GM08714 (cell line): ENCODE measurements around the gene STEAP1B.
"Not testable (repeated sequence)": the region's sequence is repeated elsewhere in the genome, so short reads cannot be mapped to it uniquely, and the experiment has no call there.

Experiments used
- H3K4me3 ChIP-seq: fragments of 200-500 bp; sonication (Bioruptor generic); 2 replicates; pipeline ENCODE4 v1.5.1; 2014; ENCODE audit warnings: mild to moderate bottlenecking, low read length, inconsistent platforms
- ZNF274 ChIP-seq: IDR thresholded peaks from 2 replicates; pipeline ENCODE4 v1.6.1; 2012; ENCODE audit warnings: mild to moderate bottlenecking, low read depth, low read length

Gene STEAP1B

DNA sequence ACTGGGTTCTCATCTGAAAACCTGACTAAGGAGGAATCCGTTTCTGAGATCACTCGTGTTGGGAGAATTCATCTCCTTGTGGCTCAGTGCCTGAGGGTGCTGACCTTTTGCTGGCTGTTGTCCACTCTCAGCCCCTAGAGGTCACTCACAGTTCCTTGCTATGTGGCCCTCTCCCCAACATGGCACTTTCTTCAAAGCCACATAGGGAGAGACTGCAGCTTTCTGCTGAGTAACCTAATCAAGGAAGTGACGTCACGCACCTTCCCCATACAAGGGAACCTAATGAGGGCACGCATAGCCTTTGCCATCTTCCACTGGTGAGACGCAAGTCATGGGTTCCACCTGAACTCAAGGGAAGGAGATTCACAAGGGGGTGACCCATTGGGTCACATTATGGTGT, 23.2 kb downstream of the STEAP1B start:
- no peak for TF ChIP-seq ZNF274
- H3K4me3 ChIP-seq: no peak overlapping the region

DNA sequence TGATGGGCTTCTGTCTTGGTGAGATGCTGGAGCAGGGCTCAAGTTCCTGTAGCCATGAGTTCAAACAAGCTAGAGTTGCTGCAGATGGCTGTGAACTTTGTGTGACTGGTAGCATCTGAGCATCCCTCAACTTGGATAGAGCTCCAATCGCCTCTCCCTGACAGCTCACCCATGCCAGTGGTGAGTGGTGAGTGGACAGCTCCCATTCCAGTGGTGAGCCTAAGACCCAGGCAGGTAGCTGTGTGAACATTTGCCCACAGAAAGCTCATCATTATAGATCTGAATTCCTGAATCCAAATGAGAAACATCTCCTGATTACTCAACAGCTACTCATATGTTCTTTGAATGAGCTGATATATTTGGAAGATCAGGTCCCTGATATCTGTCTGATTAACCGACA, 25.3 kb downstream of the STEAP1B start:
- no peak overlapping the region for H3K4me3 ChIP-seq
- TF ChIP-seq ZNF274: no peak

DNA sequence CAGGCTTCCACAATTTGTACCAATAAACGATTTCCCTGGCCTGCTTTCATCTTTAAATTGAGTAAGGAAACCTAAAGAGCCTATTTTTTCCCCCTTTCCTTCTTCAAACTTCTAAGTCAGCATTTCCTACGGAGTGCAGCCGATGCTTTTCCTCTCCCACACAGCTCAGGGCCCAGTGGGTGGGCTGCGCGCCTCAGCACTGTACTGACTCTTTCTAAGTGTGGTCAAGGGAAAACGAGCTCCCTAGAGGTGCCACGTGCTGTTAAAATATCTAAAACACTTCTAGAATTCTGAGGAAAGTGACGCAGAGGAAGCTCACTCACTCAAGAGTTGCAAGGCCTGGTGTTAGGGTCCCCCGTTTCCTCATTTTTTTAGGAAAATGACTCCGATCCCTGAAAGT, 29.0 kb downstream of the STEAP1B start:
- no peak overlapping the region for H3K4me3 ChIP-seq
- TF ChIP-seq ZNF274: no peak

DNA sequence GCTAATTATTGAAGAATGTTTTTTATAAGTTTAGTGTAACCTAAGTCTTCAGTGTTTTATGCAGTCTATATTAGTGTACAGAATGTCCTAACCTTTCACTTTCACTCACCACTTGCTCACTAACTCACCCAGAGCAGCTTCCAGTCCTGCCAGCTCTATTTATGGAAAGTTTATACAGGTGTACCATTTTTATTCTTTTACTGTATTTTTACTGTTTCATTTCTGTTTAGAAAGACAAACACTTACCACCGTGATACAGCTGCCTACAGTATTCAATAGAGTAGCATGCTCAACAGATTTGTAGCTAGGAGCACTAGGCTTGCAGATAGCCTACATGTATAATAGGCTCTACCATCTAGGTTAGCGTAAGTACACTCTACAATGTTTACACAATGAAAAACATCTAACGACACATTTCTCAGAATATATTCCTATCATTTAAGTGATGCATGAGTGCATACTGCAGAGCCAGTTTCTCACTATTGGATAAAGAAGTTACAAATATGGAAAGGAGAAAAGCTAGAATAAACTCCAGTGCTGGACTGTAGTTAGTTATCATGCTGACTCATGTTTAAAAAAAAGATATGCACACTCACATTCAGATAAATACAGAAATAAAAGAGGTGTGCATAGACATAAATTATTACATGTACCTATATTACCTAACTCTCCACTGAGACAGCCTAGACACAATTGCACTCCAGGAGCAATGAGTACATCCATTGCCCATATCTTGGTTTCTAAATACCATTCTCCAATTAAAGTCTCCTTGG, 30.4 kb downstream of the STEAP1B start:
- H3K4me3 ChIP-seq: no peak overlapping the region
- TF ChIP-seq ZNF274: no peak

DNA sequence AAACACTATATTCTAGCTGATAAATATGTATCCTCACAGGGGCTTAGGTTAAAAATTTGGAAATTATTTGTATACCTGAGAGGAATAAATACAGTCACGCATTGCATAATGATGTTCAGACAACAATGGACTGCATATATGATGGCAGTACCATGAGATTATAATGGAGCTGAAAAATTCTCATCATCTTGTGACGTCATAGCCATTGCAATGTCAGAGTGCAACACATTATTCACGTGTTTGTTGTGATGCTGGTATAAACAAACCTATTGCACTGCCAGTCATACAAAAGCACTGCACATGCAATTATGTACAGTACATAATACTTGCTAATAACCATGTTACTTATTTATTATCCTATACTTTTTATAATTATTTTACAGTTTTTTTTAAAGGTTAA, 31.4 kb downstream of the STEAP1B start:
- no peak overlapping the region for H3K4me3 ChIP-seq
- no peak for TF ChIP-seq ZNF274

DNA sequence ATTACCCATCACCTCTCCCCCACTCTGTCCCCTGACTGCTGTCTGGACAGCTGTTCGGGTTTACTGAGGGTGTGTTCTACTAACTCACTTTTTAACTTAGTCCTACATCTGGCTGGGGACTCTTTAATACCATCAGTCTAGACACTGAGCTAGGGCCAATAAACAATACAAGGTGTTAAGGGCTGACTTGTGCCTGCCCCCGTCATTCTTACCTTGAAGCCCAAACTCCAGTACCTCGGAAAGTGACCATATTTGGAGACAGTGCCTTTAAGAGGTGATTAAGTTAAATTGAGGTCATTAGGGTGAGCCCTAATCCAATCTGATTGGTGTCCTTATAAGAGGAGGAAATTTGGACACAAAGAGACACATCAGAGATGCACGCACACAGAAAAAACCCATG, 35.7 kb downstream of the STEAP1B start:
- no peak overlapping the region for H3K4me3 ChIP-seq
- TF ChIP-seq ZNF274: no peak

DNA sequence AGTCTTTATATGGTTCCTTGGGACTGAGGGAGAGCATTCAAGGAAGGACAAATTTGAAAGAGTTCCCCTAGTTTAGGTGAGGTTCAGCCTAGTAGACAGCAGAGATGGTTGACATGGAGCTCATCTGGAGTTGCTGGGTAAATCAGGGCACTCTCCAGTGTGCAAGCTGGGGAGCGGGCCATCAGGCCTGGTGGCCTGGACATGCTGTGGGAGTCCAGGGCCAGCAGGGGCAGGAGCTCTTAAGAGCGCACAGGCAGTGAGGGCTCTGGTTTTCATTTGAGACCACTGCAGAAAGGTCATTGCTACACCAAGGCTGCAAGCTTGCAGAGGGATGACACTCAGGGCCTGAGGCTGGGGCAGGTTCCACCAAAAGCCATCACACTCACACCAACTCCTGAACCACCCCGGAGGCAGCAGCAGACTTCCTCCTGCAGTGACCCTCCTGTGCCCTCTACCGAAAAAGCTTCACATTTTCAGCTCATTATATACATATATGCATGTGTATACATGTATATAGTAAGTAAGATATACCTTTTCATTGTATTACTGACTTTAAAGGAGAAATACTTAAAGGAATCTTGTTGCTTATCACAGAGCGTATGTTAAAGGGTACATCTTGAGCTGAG, 39.5 kb downstream of the STEAP1B start:
- no peak overlapping the region for H3K4me3 ChIP-seq
- no peak for TF ChIP-seq ZNF274

DNA sequence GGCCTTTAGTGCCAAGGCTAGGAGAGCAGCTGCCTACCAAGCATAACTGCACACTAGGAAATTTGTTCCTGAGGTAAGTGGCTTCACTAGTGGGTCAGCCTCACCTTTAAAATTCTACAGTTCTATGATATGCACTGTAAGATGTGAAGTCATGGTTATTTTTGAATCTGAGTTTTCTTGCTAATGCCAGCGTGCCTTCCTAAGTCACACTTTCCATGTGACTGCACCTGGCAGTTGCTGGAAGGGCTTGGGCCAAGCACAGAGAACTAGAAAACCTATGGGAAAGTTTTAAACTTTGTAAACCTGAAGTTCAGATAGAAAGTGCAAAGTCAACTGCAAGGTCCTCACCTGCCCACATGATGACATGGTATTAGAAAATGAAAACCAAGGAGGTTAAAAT, 42.5 kb downstream of the STEAP1B start:
- no peak overlapping the region for H3K4me3 ChIP-seq
- TF ChIP-seq ZNF274: no peak

DNA sequence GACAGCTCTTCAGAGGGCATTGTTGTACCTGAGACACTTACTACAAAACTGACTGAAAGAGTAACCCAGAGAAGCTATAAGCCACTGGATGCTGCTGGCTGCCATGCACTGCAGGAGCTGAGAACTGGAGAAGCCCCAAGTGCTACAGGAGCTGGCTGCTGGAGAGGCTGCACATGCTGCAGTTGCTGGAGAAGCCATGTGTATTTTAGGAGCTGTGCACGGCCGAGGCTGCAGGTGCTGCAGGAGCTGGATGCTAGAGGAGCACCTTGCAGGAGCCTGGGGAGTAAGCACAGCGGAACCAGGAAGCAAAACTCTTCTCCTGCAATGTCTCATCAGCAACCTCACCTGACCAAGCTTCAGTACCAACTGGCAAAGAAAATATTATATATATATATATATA, 45.5 kb downstream of the STEAP1B start:
- TF ChIP-seq ZNF274: no peak
- no peak overlapping the region for H3K4me3 ChIP-seq

DNA sequence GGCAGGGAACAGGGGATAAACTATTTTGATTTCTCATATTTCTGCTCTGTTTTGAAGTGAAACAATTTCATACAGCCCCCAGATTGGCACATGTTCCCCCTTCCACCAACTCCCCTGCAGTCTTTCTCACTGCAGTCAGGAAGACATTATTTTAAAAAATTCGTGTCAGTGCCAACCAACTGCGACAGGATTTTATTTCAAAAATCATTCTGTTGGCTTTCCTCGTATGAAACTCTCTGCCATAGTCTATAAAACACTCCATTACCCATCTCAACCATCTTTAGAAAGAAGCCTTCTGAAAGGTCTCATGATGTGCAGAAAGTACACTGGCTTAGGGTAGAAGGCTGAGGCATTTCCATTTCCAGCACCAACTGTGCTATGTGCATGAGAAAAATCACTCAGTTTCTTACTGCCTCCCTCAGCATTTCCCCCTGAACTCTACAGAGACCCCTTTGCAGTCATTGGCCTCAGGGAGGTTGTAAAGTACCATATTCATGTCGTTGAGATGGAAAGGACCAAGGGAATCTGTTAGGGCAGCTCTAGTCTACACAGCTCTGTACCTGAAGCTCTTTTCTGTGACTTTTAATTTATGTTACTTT, 46.9 kb downstream of the STEAP1B start:
- no peak for TF ChIP-seq ZNF274
- no peak overlapping the region for H3K4me3 ChIP-seq

DNA sequence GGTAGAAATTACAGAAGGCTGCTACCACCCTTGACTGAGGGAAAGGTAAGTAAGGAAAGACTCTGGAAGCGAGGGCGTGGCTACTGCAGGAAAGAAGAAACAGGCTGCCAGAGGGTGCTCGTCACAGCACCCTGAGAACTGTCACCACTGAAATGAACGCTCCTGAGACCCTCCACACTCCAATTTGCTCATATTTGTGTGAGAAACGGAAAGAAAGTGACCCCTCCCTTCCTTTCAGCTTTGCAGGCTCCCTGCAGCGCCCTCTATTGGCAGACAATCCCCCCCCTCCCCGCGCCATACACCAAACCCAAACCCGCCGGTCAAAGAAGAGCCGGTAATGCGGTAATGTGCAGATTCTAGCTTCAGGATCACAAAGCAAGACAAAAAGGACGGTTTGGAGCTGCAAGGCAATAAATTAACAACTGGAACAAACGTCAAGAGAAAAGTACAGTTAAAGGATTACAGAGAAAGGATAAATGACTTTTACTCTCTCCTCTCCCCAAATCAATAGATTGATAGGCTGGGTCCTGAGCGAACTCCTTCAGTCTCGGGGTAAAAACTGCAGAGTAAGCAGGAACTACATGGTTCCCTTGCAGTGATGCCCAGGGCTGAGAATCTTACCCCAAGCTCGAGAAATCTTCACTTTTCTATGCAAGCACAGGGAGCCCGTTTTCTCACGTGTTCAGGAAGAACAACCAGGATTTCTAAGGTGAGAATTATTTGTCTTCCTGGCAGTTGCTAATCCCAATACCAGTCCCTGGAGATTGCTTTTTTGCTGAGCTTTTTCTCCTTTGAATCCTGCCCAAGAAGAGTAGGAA, 47.6 kb downstream of the STEAP1B start:
- no peak overlapping the region for H3K4me3 ChIP-seq

DNA sequence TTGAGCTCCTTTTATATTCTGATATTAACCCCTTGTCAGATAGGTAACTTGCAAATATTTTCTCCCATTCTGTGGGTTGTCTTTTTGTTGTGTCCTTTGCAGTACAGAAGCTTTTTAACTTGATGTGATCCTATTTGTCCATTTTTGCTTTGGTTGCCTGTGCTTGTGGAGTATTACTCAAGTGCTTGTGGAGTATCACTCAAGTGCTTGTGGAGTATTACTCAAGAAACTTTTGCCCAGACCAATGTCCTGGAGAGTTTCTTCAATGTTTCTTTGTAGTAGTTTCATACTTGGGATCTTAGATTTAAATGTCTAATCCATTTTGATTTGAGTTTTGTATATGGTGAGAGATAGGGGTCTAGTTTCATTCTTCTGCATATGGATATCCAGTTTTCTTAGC, 50.0 kb downstream of the STEAP1B start:
- not testable (repeated sequence) for H3K4me3 ChIP-seq

More for the DNA sequence above, 47.6 kb downstream of the STEAP1B start:
- TF ChIP-seq ZNF274: no peak

DNA sequence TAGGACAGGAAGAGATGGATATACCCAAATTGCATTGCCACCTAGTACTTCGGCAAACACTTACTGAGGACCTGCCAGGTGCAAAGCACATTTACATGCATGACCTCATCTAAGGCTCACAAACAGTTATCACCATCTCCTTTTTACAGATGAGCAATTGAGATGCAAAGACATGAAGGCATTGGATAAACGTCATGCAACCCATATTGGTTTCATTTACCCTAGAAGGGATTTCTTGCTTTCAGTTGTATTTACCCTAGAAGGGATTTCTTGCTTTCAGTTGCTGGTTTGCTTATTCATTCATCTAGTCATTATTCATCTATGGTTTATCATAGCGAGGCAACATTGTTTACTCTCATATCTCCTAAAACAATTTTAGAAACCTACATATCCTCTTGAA, 52.2 kb downstream of the STEAP1B start:
- H3K4me3 ChIP-seq: no peak overlapping the region
- TF ChIP-seq ZNF274: no peak

DNA sequence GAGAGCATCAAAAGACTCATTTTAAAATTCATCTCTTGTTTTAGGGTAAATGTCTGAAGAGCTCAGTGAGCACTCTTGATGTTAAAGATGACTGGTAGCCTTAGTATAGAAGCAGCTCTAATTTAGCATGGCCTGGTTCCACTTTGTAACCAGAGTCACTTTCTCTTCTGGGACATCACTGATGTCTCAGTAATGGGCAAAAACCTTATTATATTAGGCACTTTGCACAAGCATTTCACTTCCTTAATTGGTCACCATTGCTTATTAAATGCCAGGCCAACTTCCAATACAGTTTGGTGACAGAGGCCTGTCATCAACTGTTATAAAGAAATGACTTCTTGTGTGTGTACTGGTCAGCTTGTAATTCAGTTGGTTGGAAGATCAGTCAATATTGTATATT, 53.0 kb downstream of the STEAP1B start:
- TF ChIP-seq ZNF274: no peak
- no peak overlapping the region for H3K4me3 ChIP-seq
